GM19438 (cell line): ENCODE data around the gene CDH22.

ENCODE experiments used
- ATAC-seq: cut with Tn5 transposase; IDR thresholded peaks from one replicate; pipeline ENCODE4 v1.9.1; 2021; ENCODE audit warnings: low read depth; ENCODE audit not compliant: unreplicated experiment

Gene CDH22

DNA sequence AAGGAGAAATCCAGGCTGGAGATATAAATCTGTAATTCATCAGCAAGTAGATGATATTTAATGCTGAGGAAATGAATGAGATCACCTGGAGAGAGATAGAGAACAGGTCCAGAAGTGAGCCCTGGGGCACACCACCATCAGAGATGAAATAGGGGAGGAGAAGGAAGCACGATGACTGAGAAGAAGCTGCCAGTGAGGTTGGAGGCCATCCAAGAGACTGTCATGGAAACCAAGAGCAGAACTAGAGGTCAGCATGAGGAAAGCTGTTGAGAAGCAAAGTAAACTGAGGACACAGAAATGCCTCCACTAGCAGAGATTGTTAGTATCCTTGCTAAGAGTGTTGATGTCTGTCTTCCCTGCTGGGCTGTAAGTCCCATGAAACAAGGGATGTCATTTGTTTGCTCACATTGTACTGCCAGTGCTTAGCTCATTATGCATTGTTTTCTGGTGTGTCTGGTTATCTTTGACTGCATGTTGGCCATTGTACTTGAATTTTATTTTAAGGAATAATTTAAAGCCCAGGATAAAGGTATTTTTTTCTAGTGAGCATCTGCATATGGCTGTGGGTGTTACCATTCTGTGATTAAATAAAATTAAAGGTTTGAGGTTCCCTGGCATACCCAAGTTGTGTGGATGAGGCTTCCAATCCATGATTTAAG is 35.8 kb downstream of the CDH22 start:
- no peak for ATAC-seq

DNA sequence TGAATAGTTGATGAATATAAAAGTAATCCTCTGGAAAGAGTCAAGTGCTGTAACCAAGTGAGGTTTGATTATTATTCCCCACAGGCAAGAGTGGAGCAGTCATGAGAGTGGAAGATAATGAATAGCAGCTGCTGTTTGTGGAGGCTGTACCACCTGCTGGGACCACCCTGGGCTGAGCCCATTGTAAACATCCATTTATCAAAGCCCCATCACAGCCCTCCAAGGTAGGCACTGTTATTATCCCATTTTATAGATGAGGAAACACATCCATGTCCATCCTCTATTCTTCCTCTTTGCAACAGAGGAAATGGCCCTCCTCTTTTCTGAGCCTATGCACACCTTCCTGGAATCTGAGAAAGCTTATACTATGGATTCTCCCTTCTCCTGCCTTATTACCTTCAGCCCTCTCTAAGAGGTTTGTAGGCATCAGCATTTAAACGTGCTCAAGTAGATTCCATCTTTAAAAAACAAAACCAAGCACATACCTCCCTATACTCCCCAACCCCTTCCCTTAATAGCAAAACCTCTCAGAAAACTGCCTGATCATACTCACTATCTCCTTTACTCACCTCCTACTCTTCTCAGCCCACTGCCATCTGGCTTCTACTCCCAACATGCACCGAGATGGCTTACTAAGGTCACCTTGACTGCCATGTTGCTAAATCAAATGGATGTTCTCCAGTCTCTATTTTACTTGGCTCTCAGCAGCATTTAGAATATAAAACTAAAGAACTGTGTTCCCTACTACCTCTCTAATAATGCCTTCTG is 37.1 kb downstream of the CDH22 start:
- no peak for ATAC-seq

DNA sequence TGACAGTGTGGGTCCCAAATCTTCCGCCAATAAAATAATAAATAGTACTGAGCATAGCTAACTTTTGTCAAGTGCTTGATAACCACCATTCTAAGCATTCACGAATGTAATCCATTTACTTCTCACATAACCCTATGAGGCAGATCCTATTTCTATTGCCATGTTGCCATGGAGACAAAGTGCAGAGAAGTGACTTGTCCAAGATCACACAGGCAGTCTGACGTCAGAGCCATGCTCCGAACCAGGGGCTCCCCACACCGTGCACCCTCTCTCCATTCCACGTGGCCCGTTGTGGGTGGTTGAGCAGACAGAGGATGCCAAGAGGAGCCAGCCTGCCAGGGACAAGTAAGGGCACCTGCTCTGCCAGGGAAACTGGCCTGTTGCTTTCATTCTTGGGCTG is 38.9 kb downstream of the CDH22 start:
- no peak for ATAC-seq

DNA sequence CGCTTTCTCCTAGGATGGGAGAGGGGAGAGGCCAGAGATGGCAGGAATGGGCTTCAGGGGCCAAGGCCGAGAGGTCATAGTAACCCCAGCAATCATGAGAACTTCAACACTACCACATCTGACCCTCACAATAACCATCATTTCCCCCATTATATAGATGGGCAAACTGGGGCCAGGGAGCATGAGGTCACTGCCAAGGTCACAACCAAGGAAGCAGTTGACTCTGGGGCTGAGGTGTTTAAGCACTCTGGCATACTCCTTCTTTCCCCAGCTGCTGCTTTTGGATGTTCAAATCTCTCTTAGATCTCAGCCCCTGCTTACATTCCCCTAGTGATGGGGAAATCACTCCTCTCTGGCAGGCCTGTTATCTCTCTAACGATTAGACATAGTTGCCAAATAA is 39.6 kb downstream of the CDH22 start:
- ATAC-seq, result no peak

DNA sequence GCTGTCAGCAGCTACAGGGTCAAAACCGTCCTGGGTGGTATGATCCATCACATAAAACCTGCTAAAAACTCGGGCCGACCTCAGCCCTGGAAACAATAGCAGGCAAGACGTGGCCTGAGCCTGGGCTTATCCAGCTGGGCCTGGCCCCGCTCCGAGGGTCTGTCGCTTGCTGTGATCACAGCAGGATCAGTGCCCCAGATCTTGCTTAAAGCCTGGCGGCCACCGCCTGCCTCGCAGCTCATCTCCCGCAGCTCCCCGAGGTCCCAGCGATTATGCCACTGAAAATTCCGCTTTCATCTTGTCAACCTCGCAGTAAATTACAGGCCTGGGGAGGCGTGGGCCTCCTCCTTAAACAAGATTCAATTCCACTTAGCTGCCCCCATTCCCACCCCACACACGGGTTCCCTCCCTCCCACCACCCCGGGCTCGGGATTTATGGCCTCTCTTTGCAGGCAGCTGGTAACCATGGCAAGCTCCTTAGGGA is 40.1 kb downstream of the CDH22 start:
- no peak for ATAC-seq

- ATAC-seq, result no peak
Observed at GRCh38 chr20:46267108-46268105, 40.9 kb downstream of the CDH22 start.

- no peak for ATAC-seq
Observed at GRCh38 chr20:46265539-46265938, 42.8 kb downstream of the CDH22 start.

GRCh38 chr20:46264391-46265266 is 43.7 kb downstream of the CDH22 start:
- ATAC-seq, result no peak

- no peak for ATAC-seq
Observed at GRCh38 chr20:46261456-46262253, 46.6 kb downstream of the CDH22 start.

DNA sequence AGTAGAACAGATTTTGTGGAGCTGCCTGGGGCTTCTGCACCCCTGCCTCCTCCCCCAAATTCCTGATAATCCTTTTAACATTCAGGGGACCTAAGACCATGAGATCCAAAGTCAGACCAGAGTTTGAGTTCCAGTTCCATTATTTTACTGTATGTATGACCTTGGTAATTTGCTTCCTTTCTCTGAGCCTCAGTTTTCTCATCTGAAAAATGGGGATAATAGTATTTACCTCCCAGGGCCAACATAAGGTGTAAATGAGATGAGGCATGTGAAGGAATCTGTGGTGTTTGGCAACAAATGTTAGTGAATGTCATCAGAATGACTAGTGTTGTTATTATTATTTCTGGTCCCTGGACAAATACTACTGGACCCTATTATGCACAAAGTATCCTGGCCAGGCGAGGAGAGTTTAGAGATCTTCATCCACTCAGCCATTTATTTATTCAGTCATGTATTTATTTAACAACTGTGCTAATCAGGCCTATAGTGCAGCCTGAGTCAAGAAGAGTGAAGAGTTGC is 47.3 kb downstream of the CDH22 start:
- ATAC-seq, result no peak

GRCh38 chr20:46260480-46260879 is 47.8 kb downstream of the CDH22 start:
- ATAC-seq, result no peak

DNA sequence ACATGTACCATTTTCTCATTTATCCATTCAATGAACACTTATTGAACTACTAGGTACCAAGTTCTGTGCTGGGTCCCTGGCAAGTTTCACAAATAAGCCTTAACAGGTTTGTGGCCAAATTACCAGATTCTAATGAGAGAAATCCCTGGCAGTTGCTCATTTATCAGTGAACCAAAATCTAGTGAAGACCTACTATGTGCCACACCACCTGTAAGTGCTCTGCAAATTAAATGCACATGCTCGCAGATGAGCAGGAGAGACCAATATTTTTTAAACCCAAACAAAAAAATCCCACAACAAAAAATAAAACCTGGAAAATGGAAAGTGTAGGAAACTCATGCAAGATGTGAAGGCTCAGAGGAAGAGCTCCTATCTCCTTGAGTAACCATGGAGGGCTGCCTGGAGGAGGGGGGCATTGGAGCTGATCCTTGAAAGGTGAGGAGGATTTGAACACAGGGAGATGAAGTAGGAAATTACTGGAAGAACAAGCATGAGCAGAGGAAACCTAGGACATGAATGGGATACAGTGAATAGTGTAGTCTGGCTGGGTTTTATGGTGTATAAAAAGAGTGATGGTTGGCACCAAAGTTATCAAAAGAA is 48.9 kb downstream of the CDH22 start:
- no peak for ATAC-seq

DNA sequence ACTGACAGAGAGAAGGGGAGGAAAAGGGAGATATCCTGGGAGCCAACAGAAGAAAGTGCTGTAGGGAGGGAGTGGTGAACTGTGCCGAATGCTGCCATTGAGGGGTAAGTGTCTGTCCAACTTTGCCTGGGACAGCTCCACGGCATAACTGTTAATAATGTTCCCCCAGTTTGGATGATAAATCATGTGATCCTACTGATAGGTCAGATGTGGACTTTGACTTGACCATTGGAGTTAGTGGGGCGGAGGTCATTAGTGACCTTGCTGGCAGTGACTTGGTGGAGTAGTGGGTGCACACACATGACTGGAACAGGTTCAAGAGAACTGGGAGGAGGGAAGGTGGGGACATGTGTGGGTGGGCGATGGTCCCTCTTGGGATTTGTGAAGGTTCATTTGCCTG is 50.4 kb downstream of the CDH22 start:
- no peak for ATAC-seq

DNA sequence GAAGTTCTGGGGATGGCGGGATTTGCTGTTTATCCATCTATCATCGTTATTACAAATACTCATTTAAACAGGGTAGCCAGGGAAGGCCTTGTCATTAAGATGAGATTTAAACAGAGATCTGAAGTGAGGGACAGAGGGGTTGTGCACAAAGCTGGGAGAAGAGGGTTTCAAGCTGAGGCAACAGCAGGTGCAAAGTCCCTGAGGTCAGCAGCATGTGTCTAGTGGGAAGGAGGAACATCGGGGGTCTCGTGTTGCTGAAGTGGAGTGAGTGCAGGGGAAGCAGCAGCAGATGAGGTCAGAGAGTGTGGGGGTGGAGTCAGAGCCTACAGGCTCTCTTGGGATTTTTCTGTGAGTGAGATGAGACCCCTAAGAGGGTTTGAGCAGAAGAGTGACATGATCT is 52.0 kb downstream of the CDH22 start:
- no peak for ATAC-seq

DNA sequence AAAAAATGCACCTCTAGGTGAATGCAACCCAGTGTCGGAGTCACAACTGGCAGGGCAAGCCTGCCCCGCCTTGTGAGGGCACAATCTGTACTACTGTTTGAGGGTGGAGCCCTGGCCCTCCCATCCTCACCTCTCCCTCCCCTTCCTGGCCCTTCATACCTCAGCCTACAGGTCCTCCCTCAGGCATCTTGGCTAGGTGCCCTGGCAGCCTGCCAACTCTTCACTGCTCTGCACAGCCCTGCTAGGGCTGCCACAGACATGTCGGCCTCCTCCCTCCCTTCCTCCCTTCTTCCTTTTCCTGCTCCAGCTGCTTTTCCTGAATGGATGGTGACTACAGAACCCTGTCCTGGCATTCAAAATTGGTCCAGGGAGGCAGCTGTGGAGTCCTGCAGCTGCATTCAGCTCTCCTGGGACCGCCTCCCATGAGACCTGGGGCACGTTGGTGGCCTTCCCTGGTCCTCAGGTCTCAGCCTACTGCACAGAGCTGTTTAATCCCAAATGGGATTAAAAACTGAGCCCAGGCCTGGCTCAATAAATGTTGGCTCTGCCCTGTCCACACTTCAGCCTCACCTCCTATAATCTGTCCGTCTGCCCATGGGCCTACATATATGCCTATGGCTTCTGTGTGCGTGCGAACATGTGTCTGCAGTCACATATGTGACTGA is 52.7 kb downstream of the CDH22 start:
- ATAC-seq, result no peak

- ATAC-seq, result no peak
Observed at GRCh38 chr20:46253391-46253790, 54.9 kb downstream of the CDH22 start.

GRCh38 chr20:46252352-46253091 is 55.8 kb downstream of the CDH22 start:
- ATAC-seq, result no peak
